SK-N-SH (cell line): ENCODE results near the gene BDKRB2. TPM values are rescaled to one million over a fixed set of nuclear protein-coding genes. Genes with fewer than 3 reads are reported as not detected.

Experiments used
- CTCF ChIA-PET: fragments of 300-600, 350-600 bp; formaldehyde crosslinking; extraction: SDS; loops from one replicate; lab custom pipeline; 2021; lab: Yijun Ruan, JAX
- POLR2A ChIA-PET: fragments of 350-600 bp; sonication (Branson Sonifier 250); formaldehyde crosslinking; extraction: SDS; loops from one replicate; lab custom pipeline; 2020; ENCODE audit warnings: antibody characterized with exemption, inconsistent platforms; lab: Yijun Ruan, JAX
- DNase-seq: peaks from one replicate; pipeline ENCODE4 v3.0.0; 2012
- H2AFZ ChIP-seq: fragments of 200-600 bp; sonication (generic); 2 replicates; pipeline ENCODE4 v1.8.1; 2016; ENCODE audit warnings: antibody characterized with exemption, mild to moderate bottlenecking, low read depth
- H3F3A ChIP-seq: fragments of 200-600 bp; sonication (generic); replicated peaks from 2 replicates; pipeline ENCODE3; 2016; ENCODE audit warnings: antibody characterized with exemption, mild to moderate bottlenecking; ENCODE audit not compliant: insufficient read depth
- H3K27ac ChIP-seq, 2 experiments: fragments of 200-500 bp in 1 of 2; fragments of 200-600 bp in 1 of 2; sonication (Bioruptor generic) in 1 of 2; sonication (generic), shearing (Covaris generic) in 1 of 2; 2 replicates each; pipeline versions ENCODE4 v1.5.1 to v1.6.1; 2014 to 2016; ENCODE audit warnings: low read depth in 2 of 2, inconsistent platforms in 1 of 2, low read length in 1 of 2, mild to moderate bottlenecking in 1 of 2, mixed read lengths in 1 of 2
- H3K27me3 ChIP-seq: fragments of 200-600 bp; sonication (generic), shearing (Covaris generic); 2 replicates; pipeline ENCODE4 v1.6.1; 2016; ENCODE audit warnings: mixed run types; ENCODE audit not compliant: insufficient read depth
- H3K36me3 ChIP-seq, 2 experiments: fragments of 200-500 bp in 1 of 2; fragments of 200-600 bp in 1 of 2; sonication (Bioruptor generic) in 1 of 2; sonication (generic) in 1 of 2; replicated peaks in 1 of 2; 2 replicates each; pipeline versions ENCODE3 to v1.5.1; 2014 to 2016; ENCODE audit warnings: low read length in 1 of 2, mild to moderate bottlenecking in 1 of 2; ENCODE audit not compliant: insufficient read depth in 2 of 2, control insufficient read depth in 1 of 2
- H3K4me1 ChIP-seq, 2 experiments: fragments of 200-500 bp in 1 of 2; fragments of 200-600 bp in 1 of 2; sonication (Bioruptor generic) in 1 of 2; sonication (generic), shearing (Covaris generic) in 1 of 2; 2 replicates each; pipeline versions ENCODE4 v1.5.1 to v1.6.1; 2014 to 2016; ENCODE audit warnings: low read depth in 1 of 2, low read length in 1 of 2, mixed run types in 1 of 2; ENCODE audit not compliant: insufficient read depth in 2 of 2, control insufficient read depth in 1 of 2
- H3K4me2 ChIP-seq: fragments of 200-600 bp; sonication (generic), shearing (Covaris generic); 2 replicates; pipeline ENCODE4 v1.6.1; 2017; ENCODE audit warnings: mixed run types
- H3K4me3 ChIP-seq, 2 experiments: fragments of 200-500 bp in 1 of 2; fragments of 200-600 bp in 1 of 2; sonication (Bioruptor generic) in 1 of 2; sonication (generic), shearing (Covaris generic) in 1 of 2; 2 replicates each; pipeline versions ENCODE4 v1.5.1 to v1.8.1; 2014 to 2016; ENCODE audit warnings: low read depth in 2 of 2, inconsistent platforms in 1 of 2, low read length in 1 of 2, mild to moderate bottlenecking in 1 of 2, mixed read lengths in 1 of 2, moderate library complexity in 1 of 2
- H3K79me2 ChIP-seq: fragments of 200-600 bp; sonication (generic); 2 replicates; pipeline ENCODE4 v1.8.1; 2017; ENCODE audit warnings: mild to moderate bottlenecking; ENCODE audit not compliant: insufficient read depth
- H3K9ac ChIP-seq: fragments of 200-600 bp; sonication (generic); 2 replicates; pipeline ENCODE4 v1.6.1; 2017; ENCODE audit warnings: mixed run types
- H3K9me2 ChIP-seq: fragments of 200-600 bp; sonication (generic); 2 replicates; pipeline ENCODE4 v1.6.1; 2017; ENCODE audit warnings: mixed run types
- H3K9me3 ChIP-seq: fragments of 200-600 bp; sonication (generic); 2 replicates; pipeline ENCODE4 v1.6.1; 2017; ENCODE audit warnings: mixed run types, mild to moderate bottlenecking, moderate library complexity
- H4K20me1 ChIP-seq: fragments of 200-600 bp; sonication (generic); 2 replicates; pipeline ENCODE4 v1.6.1; 2017; ENCODE audit warnings: mild to moderate bottlenecking, mixed run types; ENCODE audit not compliant: insufficient read depth
- CHD2 ChIP-seq: fragments of 150-350 bp; IDR thresholded peaks from 2 replicates; pipeline ENCODE4 v1.6.1; 2018; ENCODE audit warnings: low read length; ENCODE audit not compliant: partially characterized antibody
- CTCF ChIP-seq: fragments of 200-600 bp; sonication (generic); IDR thresholded peaks from 2 replicates; pipeline ENCODE4 v1.6.1; 2017; ENCODE audit warnings: antibody characterized with exemption, mild to moderate bottlenecking, moderate library complexity
- ELF1 ChIP-seq: IDR thresholded peaks from 2 replicates; pipeline ENCODE4 v1.4.0; 2012
- EP300 ChIP-seq, 2 experiments: IDR thresholded peaks; 2 replicates each; pipeline versions ENCODE4 v1.4.0 to v1.6.1; 2012; ENCODE audit warnings: borderline replicate concordance in 1 of 2, low read depth in 1 of 2, low read length in 1 of 2
- EZH2phosphoT487 ChIP-seq: fragments of 200-600 bp; sonication (generic); IDR thresholded peaks from 2 replicates; pipeline ENCODE4 v1.6.1; 2017; ENCODE audit warnings: low read depth, mixed run types, mild to moderate bottlenecking, antibody characterized with exemption, moderate library complexity, borderline replicate concordance
- FOSL2 ChIP-seq: IDR thresholded peaks from 2 replicates; pipeline ENCODE4 v1.4.0; 2012; ENCODE audit warnings: low read depth, mild to moderate bottlenecking, moderate library complexity, borderline replicate concordance
- FOXJ3 ChIP-seq: sonication (generic); formaldehyde crosslinking; IDR thresholded peaks from 2 replicates; pipeline ENCODE4 v1.5.1; 2020; ENCODE audit warnings: mild to moderate bottlenecking, missing genetic modification reagents
- JUND ChIP-seq: IDR thresholded peaks from 2 replicates; pipeline ENCODE4 v1.4.0; 2012
- MAX ChIP-seq: IDR thresholded peaks from 2 replicates; pipeline ENCODE4 v1.4.0; 2012; ENCODE audit warnings: low read depth
- MXI1 ChIP-seq: IDR thresholded peaks from 2 replicates; pipeline ENCODE4 v1.6.1; 2012; ENCODE audit warnings: mild to moderate bottlenecking, low read depth, low read length, improper control_type of control experiment
- NFIC ChIP-seq: IDR thresholded peaks from 2 replicates; pipeline ENCODE4 v1.4.0; 2012; ENCODE audit warnings: borderline replicate concordance
- NRF1 ChIP-seq: IDR thresholded peaks from 2 replicates; pipeline ENCODE4 v1.6.1; 2012; ENCODE audit warnings: low read depth, mild to moderate bottlenecking, low read length
- PBX3 ChIP-seq: IDR thresholded peaks from 2 replicates; pipeline ENCODE4; 2012
- POLR2AphosphoS5 ChIP-seq: IDR thresholded peaks from 2 replicates; pipeline ENCODE4 v1.6.1; 2012; ENCODE audit warnings: low read depth, low read length
- RAD21 ChIP-seq: IDR thresholded peaks from 2 replicates; pipeline ENCODE4 v1.6.1; 2012; ENCODE audit warnings: mild to moderate bottlenecking, low read length
- TAF1 ChIP-seq: IDR thresholded peaks from 2 replicates; pipeline ENCODE4 v1.6.1; 2012; ENCODE audit warnings: low read depth, mild to moderate bottlenecking, low read length, moderate library complexity, borderline replicate concordance
- TCF12 ChIP-seq: IDR thresholded peaks from 2 replicates; pipeline ENCODE4 v1.4.0; 2012
- TEAD4 ChIP-seq: IDR thresholded peaks from 2 replicates; pipeline ENCODE4 v1.4.0; 2012; ENCODE audit warnings: mild to moderate bottlenecking, borderline replicate concordance; ENCODE audit not compliant: insufficient read depth
- WGBS: methylation state at CpG from one replicate; pipeline ENCODE4 v1.1.6; 2017; ENCODE audit warnings: low lambda C conversion rate; 5-methylcytosine and 5-hydroxymethylcytosine counted together
- polyA plus RNA-seq, 3 experiments: library from polyadenylated mRNA; depleted of rRNA; stranded (reverse); fragments of >200 nt; gene quantifications; 2 replicates each; pipeline ENCODE4 v1.2.3, GENCODE V29; 2012
- TF ChIP-seq, protein P1 (sequence below): IDR thresholded peaks from 2 replicates; pipeline ENCODE4 v1.4.0; 2012; ENCODE audit warnings: low read depth, borderline replicate concordance
- TF ChIP-seq, protein P2 (sequence below): IDR thresholded peaks from 2 replicates; pipeline ENCODE4 v1.6.1; 2012; ENCODE audit warnings: mild to moderate bottlenecking, low read depth, low read length, moderate library complexity

The BDKRB2 gene
- polyA plus RNA-seq, 1 of the 3 experiments (the other 2 are of a cell fraction): 4.8 TPM

DNA sequence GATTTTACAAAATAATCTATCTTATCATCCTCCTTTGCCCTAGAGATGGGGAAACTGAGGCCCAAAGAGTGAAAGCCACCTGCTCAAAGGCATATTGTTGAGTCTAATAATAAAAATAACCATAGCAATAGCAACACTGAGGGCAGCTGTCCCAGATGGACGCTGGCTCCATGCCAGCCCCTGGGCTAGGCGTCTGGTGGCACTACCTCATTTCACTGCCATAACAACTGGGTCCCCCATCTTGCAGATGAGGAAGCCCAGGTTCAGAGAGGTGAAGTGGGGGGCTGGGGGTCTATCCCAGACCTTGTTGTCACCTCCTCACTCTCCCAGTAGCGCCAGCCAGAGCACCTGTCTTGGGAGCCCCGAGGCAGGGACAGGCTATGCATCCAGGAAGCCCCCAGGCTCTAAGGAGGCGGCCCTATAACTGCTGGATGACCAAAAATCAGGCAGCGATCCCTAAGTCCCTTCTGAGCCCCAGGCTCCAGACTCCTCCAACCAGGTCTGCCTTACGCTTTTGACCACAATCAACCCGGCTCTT is 12.8 kb downstream of the BDKRB2 start:
- DNase-seq: peak; percentile 68
- no peak overlapping the region for H3K4me2 ChIP-seq
- peaks cover 0 to 20% of the 10 kb centered on the region in 2 experiments; a peak in 1 of 4 replicates for H3K4me1 ChIP-seq
- H3F3A ChIP-seq: no peaks in the 10 kb centered on the region
- H4K20me1 ChIP-seq: no peaks in the 10 kb centered on the region
- H3K79me2 ChIP-seq: 0 out of 2 replicates have a peak, but pooled peaks cover 2% of the 10 kb centered on the region
- peaks cover under 1% of the 10 kb centered on the region; the same call in 1 of the 2 replicates for H3K9me3 ChIP-seq
- no peak overlapping the region for H2AFZ ChIP-seq
- CTCF ChIA-PET: interaction anchor here (1.3 to 3.9 kb wide), 2 partner anchors 58 to 119 kb away, joined by 4 to 19 read pairs; no protein-coding TSS in a partner anchor
- no peaks in the 10 kb centered on the region for H3K9me2 ChIP-seq
- no peak overlapping the region for H3K9ac ChIP-seq
- POLR2A ChIA-PET: interaction anchor here (1.0 kb wide), 1 partner anchor 12 kb away, joined by 4 read pairs; the partner anchor contains the start of gene BDKRB2
- 74% methylated on average over 4 of the region's 8 CpGs for WGBS
- no peaks in the 10 kb centered on the region for H3K27me3 ChIP-seq
- H3K36me3 ChIP-seq: no peaks in the 10 kb centered on the region
- TF ChIP-seq JUND (no peak), RAD21 (no peak), CHD2 (no peak), NRF1 (no peak), FOSL2 (no peak), FOXJ3 (CRISPR knock-in tag) (no peak), POLR2AphosphoS5 (no peak), TEAD4 (no peak), CTCF (no peak), MXI1 (no peak), EZH2phosphoT487 (no peak), ELF1 (no peak), TAF1 (no peak), PBX3 (no peak), NFIC (no peak), TCF12 (no peak), MAX (no peak), EP300 (IDR thresholded peaks at IDR 0.05; ENCODE audit: borderline replicate concordance in 1 of 2, low read depth in 1 of 2, low read length in 1 of 2) (no peak)
- TF ChIP-seq, protein P1, sequence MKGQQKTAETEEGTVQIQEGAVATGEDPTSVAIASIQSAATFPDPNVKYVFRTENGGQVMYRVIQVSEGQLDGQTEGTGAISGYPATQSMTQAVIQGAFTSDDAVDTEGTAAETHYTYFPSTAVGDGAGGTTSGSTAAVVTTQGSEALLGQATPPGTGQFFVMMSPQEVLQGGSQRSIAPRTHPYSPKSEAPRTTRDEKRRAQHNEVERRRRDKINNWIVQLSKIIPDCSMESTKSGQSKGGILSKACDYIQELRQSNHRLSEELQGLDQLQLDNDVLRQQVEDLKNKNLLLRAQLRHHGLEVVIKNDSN: no peak
- TF ChIP-seq, protein P2, sequence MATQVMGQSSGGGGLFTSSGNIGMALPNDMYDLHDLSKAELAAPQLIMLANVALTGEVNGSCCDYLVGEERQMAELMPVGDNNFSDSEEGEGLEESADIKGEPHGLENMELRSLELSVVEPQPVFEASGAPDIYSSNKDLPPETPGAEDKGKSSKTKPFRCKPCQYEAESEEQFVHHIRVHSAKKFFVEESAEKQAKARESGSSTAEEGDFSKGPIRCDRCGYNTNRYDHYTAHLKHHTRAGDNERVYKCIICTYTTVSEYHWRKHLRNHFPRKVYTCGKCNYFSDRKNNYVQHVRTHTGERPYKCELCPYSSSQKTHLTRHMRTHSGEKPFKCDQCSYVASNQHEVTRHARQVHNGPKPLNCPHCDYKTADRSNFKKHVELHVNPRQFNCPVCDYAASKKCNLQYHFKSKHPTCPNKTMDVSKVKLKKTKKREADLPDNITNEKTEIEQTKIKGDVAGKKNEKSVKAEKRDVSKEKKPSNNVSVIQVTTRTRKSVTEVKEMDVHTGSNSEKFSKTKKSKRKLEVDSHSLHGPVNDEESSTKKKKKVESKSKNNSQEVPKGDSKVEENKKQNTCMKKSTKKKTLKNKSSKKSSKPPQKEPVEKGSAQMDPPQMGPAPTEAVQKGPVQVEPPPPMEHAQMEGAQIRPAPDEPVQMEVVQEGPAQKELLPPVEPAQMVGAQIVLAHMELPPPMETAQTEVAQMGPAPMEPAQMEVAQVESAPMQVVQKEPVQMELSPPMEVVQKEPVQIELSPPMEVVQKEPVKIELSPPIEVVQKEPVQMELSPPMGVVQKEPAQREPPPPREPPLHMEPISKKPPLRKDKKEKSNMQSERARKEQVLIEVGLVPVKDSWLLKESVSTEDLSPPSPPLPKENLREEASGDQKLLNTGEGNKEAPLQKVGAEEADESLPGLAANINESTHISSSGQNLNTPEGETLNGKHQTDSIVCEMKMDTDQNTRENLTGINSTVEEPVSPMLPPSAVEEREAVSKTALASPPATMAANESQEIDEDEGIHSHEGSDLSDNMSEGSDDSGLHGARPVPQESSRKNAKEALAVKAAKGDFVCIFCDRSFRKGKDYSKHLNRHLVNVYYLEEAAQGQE: no peak
- no peak overlapping the region for H3K4me3 ChIP-seq
- H3K27ac ChIP-seq: peak overlapping the region in 1 of 2 experiments; percentile 40; a peak in 1 of 4 replicates
